Fibroblast of skin of right biceps (primary cell): ENCODE data around the gene ELF3.
A peak's percentile ranks its signal among the peaks of the same experiment; 100 is the strongest.
"Not testable (repeated sequence)": the region's sequence is repeated elsewhere in the genome, so short reads cannot be mapped to it uniquely, and the experiment has no call there.

Experiments
- DNase-seq: peaks from one replicate; pipeline ENCODE4 v3.0.0-alpha.2; 2013

Gene ELF3

GRCh38 chr1:202010180-202011015, at the start of gene ELF3:
Gene ELF3, plus strand, starts transcription at chr1:202010587. Its CDS starts 550 bp downstream, at chr1:202011137.
- no peak for DNase-seq

GRCh38 chr1:201962382-201962781, 48.0 kb upstream of the ELF3 start:
- not testable (repeated sequence) for DNase-seq

GRCh38 chr1:201964261-201964660, 46.1 kb upstream of the ELF3 start:
- peak; percentile 74 for DNase-seq

GRCh38 chr1:201966171-201966570, 44.2 kb upstream of the ELF3 start:
- no peak for DNase-seq

GRCh38 chr1:201968202-201968925, 42.0 kb upstream of the ELF3 start:
- DNase-seq = no peak

- DNase-seq = peak; percentile 48
Measured at GRCh38 chr1:201970334-201971159, 39.8 kb upstream of the ELF3 start.

- no peak for DNase-seq
Measured at GRCh38 chr1:201982082-201982622, 28.2 kb upstream of the ELF3 start.

- peak; percentile 73 for DNase-seq
Measured at GRCh38 chr1:201982623-201983379, 27.6 kb upstream of the ELF3 start, which contains the start of gene RNPEP. Gene RNPEP, plus strand, starts transcription at chr1:201982648. Its CDS starts 19 bp downstream, at chr1:201982667.

GRCh38 chr1:201983380-201983805, 27.0 kb upstream of the ELF3 start:
- DNase-seq = no peak

- DNase-seq = no peak
Measured at GRCh38 chr1:201984446-201984845, 25.9 kb upstream of the ELF3 start.

GRCh38 chr1:201985355-201985754, 25.0 kb upstream of the ELF3 start:
- no peak for DNase-seq

- no peak for DNase-seq
Measured at GRCh38 chr1:201988601-201989000, 21.8 kb upstream of the ELF3 start.

GRCh38 chr1:201989354-201990128, 20.8 kb upstream of the ELF3 start:
- no peak for DNase-seq

- no peak for DNase-seq
Measured at GRCh38 chr1:201990427-201990826, 20.0 kb upstream of the ELF3 start.

GRCh38 chr1:201999625-202000238, 10.7 kb upstream of the ELF3 start:
- peak; percentile 41 for DNase-seq

- no peak for DNase-seq
Measured at GRCh38 chr1:202002507-202002906, 7.9 kb upstream of the ELF3 start.

GRCh38 chr1:202004711-202005110, 5.7 kb upstream of the ELF3 start:
- DNase-seq = no peak

- peak; percentile 41 for DNase-seq
Measured at GRCh38 chr1:202005958-202006357, 4.4 kb upstream of the ELF3 start.

GRCh38 chr1:202007304-202007703, 3.1 kb upstream of the ELF3 start:
- DNase-seq = no peak

- no peak for DNase-seq
Measured at GRCh38 chr1:202007805-202008489, 2.4 kb upstream of the ELF3 start.
